Esophagus mucosa (tissue), 1 donor: Measurements from ENCODE around the gene QRICH1. TPM values are rescaled to one million over a fixed set of nuclear protein-coding genes. Genes with fewer than 3 reads are reported as not detected.

Experiments
- ATAC-seq: fragments of 200-7000 bp; cut with Tn5 transposase; one replicate; pipeline ENCODE4 v1.9.1; 2020
- total RNA-seq: library from RNA; stranded (reverse); gene quantifications from one replicate; pipeline ENCODE4 v1.2.4, GENCODE V29; 2023
- donor health status: DM: yes; HTN: yes; CAD: no.

QRICH1 gene
- total RNA-seq, 1 donor from 2014 or later: 62.4 TPM

DNA sequence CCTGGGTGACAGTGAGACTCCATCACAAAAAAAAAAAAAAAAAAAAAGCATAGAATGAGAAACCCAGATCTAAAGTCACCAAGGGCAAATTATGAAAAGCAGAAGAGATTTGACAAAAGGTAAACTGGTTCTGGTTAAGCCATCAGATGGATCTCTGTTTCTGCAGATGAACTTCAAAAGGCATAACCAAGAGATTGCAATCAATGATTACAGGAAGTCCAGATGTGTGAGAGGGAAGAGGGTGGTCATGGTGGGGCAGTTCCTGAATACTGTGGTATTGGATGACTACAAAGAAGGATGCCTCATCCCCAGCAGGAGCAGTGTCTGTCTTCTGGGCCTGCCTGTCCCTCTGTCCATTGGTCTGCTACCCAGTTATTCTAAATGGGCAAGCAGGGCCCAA lies 100.0 kb downstream of the QRICH1 start:
- no peak for ATAC-seq

DNA sequence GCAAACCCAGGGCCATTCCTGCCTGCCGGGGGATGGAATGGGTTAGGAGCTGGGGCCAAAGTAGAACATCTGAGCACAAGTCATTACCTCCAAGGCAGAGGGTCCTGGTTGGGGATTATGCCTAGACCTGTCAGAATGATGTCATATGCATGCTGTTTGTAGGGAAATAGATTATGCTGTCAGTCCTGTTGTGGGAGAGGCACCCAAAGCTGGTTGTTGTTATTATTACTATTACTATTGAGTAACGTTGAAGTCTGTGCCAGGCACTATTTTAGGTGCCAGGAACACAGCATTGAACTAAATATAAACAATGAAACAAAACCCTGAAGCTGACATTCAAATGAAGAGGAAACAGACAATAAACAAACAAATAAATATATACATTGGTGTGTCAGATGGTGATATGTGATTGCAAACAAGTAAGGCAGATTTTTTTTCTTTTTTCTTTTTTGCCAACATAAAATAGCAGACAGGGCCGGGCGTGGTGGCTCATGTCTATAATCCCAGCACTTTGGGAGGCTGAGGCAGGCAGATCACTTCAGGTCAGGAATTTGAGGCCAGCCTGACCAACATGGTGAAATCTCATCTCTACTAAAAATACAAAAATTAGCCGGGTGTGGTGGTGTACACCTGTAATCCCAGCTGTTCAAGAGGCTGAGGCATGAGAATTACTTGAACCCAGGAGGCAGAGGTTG lies 101.9 kb downstream of the QRICH1 start:
- no peak for ATAC-seq

DNA sequence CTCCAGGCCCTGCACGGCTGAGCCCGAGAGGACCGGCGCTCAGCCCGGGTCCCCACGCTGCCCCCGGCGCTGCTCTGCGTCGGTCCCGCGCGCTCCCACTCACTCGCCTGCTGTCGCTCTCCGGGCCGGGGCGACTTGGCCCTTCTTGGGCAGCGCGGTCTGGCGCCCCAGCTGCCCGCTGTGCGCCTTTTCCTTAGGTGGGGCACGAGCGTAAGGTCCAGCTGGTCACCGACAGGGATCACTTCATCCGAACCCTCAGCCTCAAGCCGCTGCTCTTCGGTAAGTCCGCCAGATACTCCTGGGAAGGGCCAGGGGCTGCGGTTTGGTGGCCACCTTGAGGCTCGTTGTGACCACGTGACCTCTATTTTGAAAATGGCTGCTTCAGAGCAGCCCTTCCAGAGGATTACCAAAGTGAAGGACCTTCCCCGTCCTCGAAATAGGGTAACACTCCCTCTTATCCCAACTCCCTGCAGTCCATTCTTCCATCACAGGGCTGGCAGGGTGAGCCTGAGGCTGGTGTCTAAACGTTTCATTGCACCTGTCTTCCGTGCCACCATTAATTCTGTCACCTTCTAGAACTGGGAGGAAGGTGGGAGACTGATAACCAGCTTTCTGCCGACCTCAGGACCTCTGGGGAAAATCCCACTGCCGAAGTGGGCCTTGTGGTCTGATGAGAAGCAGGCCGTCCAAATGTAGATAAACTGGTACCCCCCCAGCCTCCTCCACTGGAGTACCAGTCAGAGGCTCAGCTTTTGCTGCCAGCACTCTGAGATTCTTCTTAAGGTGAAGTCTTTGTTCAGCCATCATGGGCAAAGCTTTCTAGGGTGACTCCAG lies 103.0 kb downstream of the QRICH1 start:
- ATAC-seq: peak; percentile 3

DNA sequence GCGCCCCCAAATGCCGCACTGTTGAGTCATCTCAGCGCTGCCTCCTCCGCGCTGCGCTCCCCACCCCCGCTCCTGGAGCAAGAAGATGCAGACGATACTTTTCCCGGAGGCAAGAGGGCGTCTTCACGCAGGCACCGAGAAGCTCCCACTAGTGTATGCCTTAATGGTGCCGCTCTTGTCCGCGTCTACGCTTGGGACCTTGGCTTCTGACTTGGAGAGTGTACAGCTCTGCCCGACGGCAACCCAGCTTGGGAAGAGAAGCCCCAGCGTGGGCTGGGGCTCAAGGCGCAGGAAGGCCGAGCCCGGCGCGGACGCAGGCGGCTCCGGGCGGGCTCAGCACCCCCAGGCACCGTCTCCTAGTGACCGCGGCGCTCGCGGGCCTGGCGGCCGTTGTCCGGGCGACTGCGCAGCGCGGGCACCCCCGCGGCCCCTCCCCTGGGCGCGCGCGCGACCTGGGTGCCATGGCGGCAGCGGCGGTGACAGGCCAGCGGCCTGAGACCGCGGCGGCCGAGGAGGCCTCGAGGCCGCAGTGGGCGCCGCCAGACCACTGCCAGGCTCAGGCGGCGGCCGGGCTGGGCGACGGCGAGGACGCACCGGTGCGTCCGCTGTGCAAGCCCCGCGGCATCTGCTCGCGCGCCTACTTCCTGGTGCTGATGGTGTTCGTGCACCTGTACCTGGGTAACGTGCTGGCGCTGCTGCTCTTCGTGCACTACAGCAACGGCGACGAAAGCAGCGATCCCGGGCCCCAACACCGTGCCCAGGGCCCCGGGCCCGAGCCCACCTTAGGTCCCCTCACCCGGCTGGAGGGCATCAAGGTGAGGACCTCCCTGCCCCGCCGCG lies 103.9 kb downstream of the QRICH1 start, which contains the start of gene P4HTM:
TSS of gene P4HTM (plus strand) at position 446 of the 840 bp plus-strand sequence. CDS start at position 462, 16 bp downstream.
- peak; percentile 64 for ATAC-seq

DNA sequence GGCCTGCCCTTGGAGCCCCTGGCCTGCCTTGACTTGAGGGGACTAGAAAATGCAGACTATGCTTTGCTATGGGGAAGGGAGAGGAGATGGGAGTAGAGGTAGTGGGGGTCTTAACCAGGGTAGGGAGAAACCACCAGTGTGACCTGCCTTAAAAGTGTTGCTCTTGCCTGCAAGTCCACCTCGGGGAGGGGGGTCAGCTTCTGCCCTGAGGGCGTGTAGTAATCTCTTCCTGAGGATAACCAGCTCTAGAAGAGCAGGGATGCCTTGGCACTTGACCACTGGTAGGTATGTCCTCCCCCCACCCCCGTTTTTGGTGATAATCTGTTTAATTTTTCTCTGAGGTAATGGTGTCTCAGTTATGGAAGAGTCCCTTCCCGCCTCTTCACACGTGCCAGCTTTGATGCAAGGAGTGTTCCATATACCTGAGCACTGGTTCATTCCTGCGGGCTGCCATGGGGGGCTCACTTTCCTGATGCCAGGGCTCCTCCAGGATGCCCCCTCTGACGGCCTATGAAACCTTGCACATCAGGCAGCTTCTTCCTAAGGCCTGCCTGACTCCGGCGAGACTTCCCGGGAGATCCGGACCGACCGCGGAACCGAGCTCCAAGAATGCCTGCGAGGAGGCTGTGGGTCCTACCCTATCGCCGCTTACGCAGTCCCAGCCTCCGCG lies 104.6 kb downstream of the QRICH1 start:
- ATAC-seq: no peak

DNA sequence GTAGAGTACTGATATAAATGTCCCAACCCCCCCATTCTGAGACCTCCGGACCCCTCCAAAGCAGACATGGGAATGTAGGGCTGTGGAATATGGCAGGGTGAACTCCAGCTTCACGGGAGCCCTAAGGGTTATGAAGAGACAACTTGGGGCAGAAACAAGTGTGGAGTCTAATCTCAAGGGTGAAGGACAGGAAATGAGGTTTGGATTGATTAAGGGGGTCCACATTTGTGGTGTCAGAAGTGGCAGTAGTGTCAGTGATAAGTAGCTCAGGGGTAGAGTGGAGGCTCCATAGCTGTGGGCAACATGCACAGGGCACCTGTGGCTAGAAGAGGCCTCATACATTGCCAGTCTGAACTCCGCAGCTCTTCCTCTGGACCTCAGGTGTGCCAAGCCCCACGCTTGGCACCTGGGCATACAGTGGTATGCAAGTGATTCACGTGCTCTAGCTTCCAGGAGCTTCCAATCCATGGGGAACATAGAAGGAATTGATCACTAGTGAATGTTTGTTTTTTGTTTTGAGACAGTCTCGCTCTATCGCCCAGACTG lies 108.0 kb downstream of the QRICH1 start:
- no peak for ATAC-seq

DNA sequence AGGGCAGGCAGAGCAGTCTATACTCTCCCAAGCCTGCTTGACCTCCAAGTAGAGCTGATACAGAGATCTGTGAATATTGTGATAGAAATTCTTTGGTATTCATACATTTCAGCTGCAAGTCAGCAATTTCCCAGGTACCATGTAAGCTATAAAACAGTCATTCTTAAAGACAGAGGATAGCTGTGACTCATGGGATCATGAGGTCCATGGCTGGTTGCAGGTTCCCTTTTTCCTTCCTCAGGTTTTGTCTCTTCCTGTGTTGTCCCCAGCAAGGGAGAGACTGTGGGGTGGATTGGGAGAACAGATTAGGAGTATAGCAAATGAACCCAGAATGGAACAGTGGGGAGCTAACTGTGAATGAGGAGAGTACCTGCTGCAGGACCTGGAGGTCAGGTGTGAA lies 109.2 kb downstream of the QRICH1 start:
- ATAC-seq: no peak

DNA sequence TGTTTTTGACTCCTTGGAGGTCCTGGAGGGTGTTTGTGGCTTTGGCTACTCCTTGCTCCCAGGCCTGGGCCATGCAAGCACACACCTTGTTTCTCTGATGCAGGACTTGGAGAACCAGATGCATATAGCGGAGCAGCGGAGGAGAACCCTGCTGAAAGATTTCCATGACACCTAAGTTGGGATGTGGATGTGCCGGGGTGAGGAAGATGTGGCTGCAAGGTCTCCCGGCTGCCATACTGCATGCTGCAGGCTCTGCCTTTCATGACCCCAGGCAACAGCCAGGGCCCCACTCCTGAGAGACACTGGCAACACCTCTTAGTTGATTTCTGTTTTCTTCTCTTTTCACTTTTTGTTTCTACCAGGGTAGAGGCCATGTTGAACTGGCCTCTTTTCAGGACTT lies 110.8 kb downstream of the QRICH1 start:
- ATAC-seq: no peak

DNA sequence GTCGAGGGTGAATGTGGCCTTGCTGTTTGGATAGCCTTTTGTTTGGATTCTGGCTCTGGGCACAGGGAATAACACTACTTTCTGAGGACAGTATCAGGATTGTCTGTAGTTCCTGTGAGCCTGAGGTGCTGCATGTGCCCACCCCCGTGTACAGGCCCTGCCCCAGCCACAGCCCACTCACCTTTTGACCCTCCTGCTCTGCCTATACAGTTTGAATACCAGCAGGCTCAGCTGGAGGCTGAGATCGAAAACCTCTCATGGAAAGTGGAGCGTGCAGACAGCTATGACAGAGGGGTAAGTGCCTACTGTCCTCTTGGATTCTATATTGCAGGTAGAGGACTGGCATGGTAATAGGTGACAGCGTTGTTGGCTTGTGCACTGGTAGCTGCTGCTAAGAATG lies 111.2 kb downstream of the QRICH1 start:
- ATAC-seq: no peak

DNA sequence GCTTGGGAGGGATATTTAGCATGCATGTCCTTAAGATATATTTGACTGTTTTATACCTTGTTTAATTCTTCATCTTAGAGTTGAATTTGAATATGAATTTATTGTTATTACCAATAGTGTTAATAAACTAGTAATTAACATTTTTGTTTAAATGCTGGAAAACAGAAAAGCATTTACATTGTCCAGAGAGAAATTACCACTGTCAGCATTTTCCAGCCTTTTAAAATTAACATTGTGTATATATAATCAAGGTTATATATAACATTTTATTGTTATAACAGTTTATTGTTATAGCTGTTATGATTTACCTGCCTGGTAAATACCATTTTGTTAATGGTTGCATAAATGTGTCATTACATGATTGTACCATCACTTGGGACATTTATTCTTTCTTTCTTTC lies 111.9 kb downstream of the QRICH1 start:
- no peak for ATAC-seq

DNA sequence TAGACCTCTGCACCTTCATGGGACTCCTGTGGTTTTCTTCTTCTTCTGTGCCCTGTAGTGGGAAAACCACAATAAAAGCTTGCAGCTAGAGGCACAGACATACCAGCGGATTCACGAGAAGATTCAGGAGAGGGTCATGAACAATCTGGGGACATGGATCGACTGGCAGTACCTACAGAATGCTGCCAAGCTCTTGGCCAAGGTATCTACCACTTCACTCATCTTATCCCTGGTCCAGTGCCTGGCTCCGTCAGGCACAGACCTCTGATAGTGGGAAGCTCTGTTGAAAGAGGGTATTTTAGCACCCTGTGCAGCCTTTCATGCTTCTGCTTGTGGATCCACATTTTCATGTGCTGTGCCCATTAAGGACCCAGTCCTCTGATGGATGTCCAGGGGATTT lies 113.6 kb downstream of the QRICH1 start:
- ATAC-seq: no peak

Other genes starting within 250 kb of the QRICH1 start
- 46.3 TPM for gene PRKAR2A, start 246.2 kb downstream of the QRICH1 start, total RNA-seq
- 4.7 TPM for gene SLC25A20, start 195.2 kb downstream of the QRICH1 start, total RNA-seq
- 48.6 TPM for gene ARIH2, start 175.2 kb downstream of the QRICH1 start, total RNA-seq
- gene P4HTM, start 103.8 kb downstream of the QRICH1 start, total RNA-seq: 8.4 TPM
- gene WDR6, start 86.7 kb downstream of the QRICH1 start, total RNA-seq: 36.3 TPM
- 33.1 TPM for gene DALRD3, start 75.5 kb downstream of the QRICH1 start, total RNA-seq
- 44.0 TPM for gene NDUFAF3, start 72.0 kb downstream of the QRICH1 start, total RNA-seq
- gene IMPDH2, start 64.7 kb downstream of the QRICH1 start, total RNA-seq: 270 TPM
- gene QARS1, start 10.7 kb upstream of the QRICH1 start, total RNA-seq: 252 TPM
- 36.2 TPM for gene USP19, start 26.8 kb upstream of the QRICH1 start, total RNA-seq
- 69.7 TPM for gene LAMB2, start 39.0 kb upstream of the QRICH1 start, total RNA-seq
- gene CCDC71, start 72.3 kb upstream of the QRICH1 start, total RNA-seq: 15.7 TPM
- 39.6 TPM for gene KLHDC8B, start 77.5 kb upstream of the QRICH1 start, total RNA-seq
- 4.5 TPM for gene C3orf62, start 183.2 kb upstream of the QRICH1 start, total RNA-seq
- gene USP4, start 246.0 kb upstream of the QRICH1 start, total RNA-seq: 38.7 TPM